NCI-H774 (cell line): ENCODE data around the gene GSTM5.
"Not testable (repeated sequence)": the region's sequence is repeated elsewhere in the genome, so short reads cannot be mapped to it uniquely, and the experiment has no call there.

Experiments
- DNase-seq: peaks from one replicate; lab custom pipeline; 2025; lab: John Stamatoyannopoulos, UW

GSTM5 gene

GRCh38 chr1:109728870-109729269 is 16.8 kb downstream of the GSTM5 start:
- no peak for DNase-seq

- DNase-seq: no peak
These were observed 18.6 kb downstream of the GSTM5 start for GRCh38 chr1:109730666-109731065.

GRCh38 chr1:109732390-109732881 is 20.4 kb downstream of the GSTM5 start:
- no peak for DNase-seq

GRCh38 chr1:109733236-109733870 is 21.3 kb downstream of the GSTM5 start:
- no peak for DNase-seq

- peak; percentile 67 for DNase-seq
These were observed 27.9 kb downstream of the GSTM5 start for GRCh38 chr1:109739738-109740614.

- no peak for DNase-seq
These were observed 28.7 kb downstream of the GSTM5 start, which contains the start of gene GSTM3 for GRCh38 chr1:109740615-109741373. Gene GSTM3 (minus strand): TSS chr1:109741038. CDS start chr1:109740287, 751 bp downstream.

- not testable (repeated sequence) for DNase-seq
These were observed 36.3 kb downstream of the GSTM5 start for GRCh38 chr1:109748311-109748710.

- no peak for DNase-seq
These were observed 37.2 kb downstream of the GSTM5 start for GRCh38 chr1:109749221-109749620.

GRCh38 chr1:109750241-109750882 is 38.3 kb downstream of the GSTM5 start:
- no peak for DNase-seq

GRCh38 chr1:109750920-109751319 is 38.9 kb downstream of the GSTM5 start:
- no peak for DNase-seq

- DNase-seq: no peak
These were observed 39.6 kb downstream of the GSTM5 start for GRCh38 chr1:109751531-109752260.

GRCh38 chr1:109754738-109755137 is 42.7 kb downstream of the GSTM5 start:
- no peak for DNase-seq

- DNase-seq: not testable (repeated sequence)
These were observed 44.3 kb downstream of the GSTM5 start for GRCh38 chr1:109756325-109756724.

GRCh38 chr1:109756848-109757521 is 44.9 kb downstream of the GSTM5 start:
- DNase-seq: no peak

GRCh38 chr1:109757936-109758786 is 46.1 kb downstream of the GSTM5 start:
- DNase-seq: no peak

GRCh38 chr1:109759513-109760334 is 47.7 kb downstream of the GSTM5 start:
- no peak for DNase-seq

- no peak for DNase-seq
These were observed 48.7 kb downstream of the GSTM5 start for GRCh38 chr1:109760581-109761226.
